GM23338 (cell line): ENCODE results near the gene NEK8. TPM values are rescaled to one million over a fixed set of nuclear protein-coding genes. Genes with fewer than 3 reads are reported as not detected.

ENCODE experiments used
- EZH2 ChIP-seq: fragments of 200-600 bp; sonication (generic); IDR thresholded peaks from one replicate; pipeline ENCODE4 v1.8.0; 2017; ENCODE audit warnings: antibody characterized with exemption, mild to moderate bottlenecking, low read depth; ENCODE audit not compliant: unreplicated experiment
- EZH2phosphoT487 ChIP-seq: fragments of 200-600 bp; sonication (generic); IDR thresholded peaks from one replicate; pipeline ENCODE4 v1.8.1; 2018; ENCODE audit warnings: antibody characterized with exemption; ENCODE audit not compliant: unreplicated experiment
- JUNB ChIP-seq: IDR thresholded peaks from one replicate; pipeline ENCODE4 v1.6.1; 2016; ENCODE audit warnings: antibody characterized with exemption; ENCODE audit not compliant: unreplicated experiment
- POLR2AphosphoS5 ChIP-seq: IDR thresholded peaks from 2 replicates; pipeline ENCODE4 v1.6.1; 2016; ENCODE audit warnings: antibody characterized with exemption, low read depth
- STAT1 ChIP-seq: IDR thresholded peaks from one replicate; pipeline ENCODE4 v1.6.1; 2016; ENCODE audit warnings: antibody characterized with exemption; ENCODE audit not compliant: unreplicated experiment
- ZNF114 ChIP-seq: fragments of 250-450 bp; sonication (Bioruptor Pico); IDR thresholded peaks from 2 replicates; pipeline ENCODE4 v1.5.0; 2020; ENCODE audit warnings: mild to moderate bottlenecking, moderate library complexity
- polyA plus RNA-seq: library from polyadenylated mRNA; unstranded; fragments of >200 nt; fragmentation: Nextera tagmentation; extraction: Ambion mirVana; gene quantifications from 2 replicates; pipeline ENCODE4 v1.2.1, GENCODE V29; 2016
- small RNA-seq: library from RNA; depleted of rRNA; stranded (forward); fragments of <200 nt; gene quantifications from one replicate; pipeline ENCODE3, GENCODE V24; 2014; ENCODE audit warnings: low replicate concordance
- total RNA-seq: library from RNA; depleted of rRNA; stranded (reverse); fragments of >200 nt; shearing (Covaris generic); gene quantifications from 2 replicates; pipeline ENCODE4 v1.2.3, GENCODE V29; 2014; rRNA removed
- TF ChIP-seq, protein P1 (sequence below): IDR thresholded peaks from 2 replicates; pipeline ENCODE4 v1.6.1; 2016; ENCODE audit warnings: antibody characterized with exemption

NEK8 gene
- total and polyA plus RNA-seq, 2 experiments from 2014 or later, result 10.0 to 14.9 TPM

- TF ChIP-seq, protein P1, sequence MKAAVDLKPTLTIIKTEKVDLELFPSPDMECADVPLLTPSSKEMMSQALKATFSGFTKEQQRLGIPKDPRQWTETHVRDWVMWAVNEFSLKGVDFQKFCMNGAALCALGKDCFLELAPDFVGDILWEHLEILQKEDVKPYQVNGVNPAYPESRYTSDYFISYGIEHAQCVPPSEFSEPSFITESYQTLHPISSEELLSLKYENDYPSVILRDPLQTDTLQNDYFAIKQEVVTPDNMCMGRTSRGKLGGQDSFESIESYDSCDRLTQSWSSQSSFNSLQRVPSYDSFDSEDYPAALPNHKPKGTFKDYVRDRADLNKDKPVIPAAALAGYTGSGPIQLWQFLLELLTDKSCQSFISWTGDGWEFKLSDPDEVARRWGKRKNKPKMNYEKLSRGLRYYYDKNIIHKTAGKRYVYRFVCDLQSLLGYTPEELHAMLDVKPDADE, result no peak
- TF ChIP-seq STAT1, result no peak
- no peak for TF ChIP-seq JUNB
- no peak for TF ChIP-seq POLR2AphosphoS5
- TF ChIP-seq EZH2, result no peak
- TF ChIP-seq EZH2phosphoT487, result no peak
- no peak for TF ChIP-seq ZNF114
Observed at GRCh38 chr17:28788100-28788499, 59.5 kb downstream of the NEK8 start (continued).

Small RNAs within 50 kb of the gene (small RNA-seq; reads per million reads assigned to genes)
- gene SNORD42A (not detected), gene SNORD42B (not detected), gene SNORD4A (not detected), gene SNORD4B (not detected)

Other genes starting within 250 kb of the NEK8 start
- not detected in 2 replicates for gene FOXN1, start 222.4 kb upstream of the NEK8 start, total RNA-seq
- gene FOXN1, start 222.4 kb upstream of the NEK8 start, polyA plus RNA-seq, result not detected in 2 replicates
- gene UNC119, start 176.2 kb upstream of the NEK8 start, total RNA-seq, result 78.4 and 93.5 TPM in 2 replicates
- 36.9 and 39.0 TPM in 2 replicates for gene UNC119, start 176.2 kb upstream of the NEK8 start, polyA plus RNA-seq
- 52.1 and 53.2 TPM in 2 replicates for gene PIGS, start 157.3 kb upstream of the NEK8 start, total RNA-seq
- gene PIGS, start 157.3 kb upstream of the NEK8 start, polyA plus RNA-seq, result 15.5 and 16.4 TPM in 2 replicates
- 157 and 183 TPM in 2 replicates for gene ALDOC, start 151.9 kb upstream of the NEK8 start, total RNA-seq
- gene ALDOC, start 151.9 kb upstream of the NEK8 start, polyA plus RNA-seq, result 33.3 and 33.5 TPM in 2 replicates
- 87.3 and 99.6 TPM in 2 replicates for gene SPAG5, start 129.8 kb upstream of the NEK8 start, total RNA-seq
- gene SPAG5, start 129.8 kb upstream of the NEK8 start, polyA plus RNA-seq, result 99.3 and 104 TPM in 2 replicates
- gene RSKR, start 114.6 kb upstream of the NEK8 start, total RNA-seq, result 38.8 and 41.4 TPM in 2 replicates
- gene RSKR, start 114.6 kb upstream of the NEK8 start, polyA plus RNA-seq, result 4.7 and 7.5 TPM in 2 replicates
- 166 and 176 TPM in 2 replicates for gene BLTP2, start 83.6 kb upstream of the NEK8 start, total RNA-seq
- gene BLTP2, start 83.6 kb upstream of the NEK8 start, polyA plus RNA-seq, result 58.6 and 71.0 TPM in 2 replicates
- 32.5 and 40.6 TPM in 2 replicates for gene SDF2, start 66.9 kb upstream of the NEK8 start, total RNA-seq
- 40.9 and 54.6 TPM in 2 replicates for gene SDF2, start 66.9 kb upstream of the NEK8 start, polyA plus RNA-seq
- 47.1 and 70.7 TPM in 2 replicates for gene SUPT6H, start 66.6 kb upstream of the NEK8 start, total RNA-seq
- gene SUPT6H, start 66.6 kb upstream of the NEK8 start, polyA plus RNA-seq, result 17.8 and 22.2 TPM in 2 replicates
- 10.0 and 11.3 TPM in 2 replicates for gene PROCA1, start 16.9 kb upstream of the NEK8 start, total RNA-seq
- 14.4 and 14.9 TPM in 2 replicates for gene PROCA1, start 16.9 kb upstream of the NEK8 start, polyA plus RNA-seq
- 381 and 394 TPM in 2 replicates for gene RAB34, start 10.9 kb upstream of the NEK8 start, total RNA-seq
- gene RAB34, start 10.9 kb upstream of the NEK8 start, polyA plus RNA-seq, result 174 and 184 TPM in 2 replicates
- 592 and 656 TPM in 2 replicates for gene RPL23A, start 8.8 kb upstream of the NEK8 start, total RNA-seq
- gene RPL23A, start 8.8 kb upstream of the NEK8 start, polyA plus RNA-seq, result 1,994 and 2,198 TPM in 2 replicates
- gene TLCD1, start 2.6 kb upstream of the NEK8 start, total RNA-seq, result 16.9 and 26.5 TPM in 2 replicates
- gene TLCD1, start 2.6 kb upstream of the NEK8 start, polyA plus RNA-seq, result 47.0 and 47.7 TPM in 2 replicates
- 117 and 152 TPM in 2 replicates for gene TRAF4, start 15.2 kb downstream of the NEK8 start, total RNA-seq
- gene TRAF4, start 15.2 kb downstream of the NEK8 start, polyA plus RNA-seq, result 59.0 and 63.5 TPM in 2 replicates
- 78.5 and 87.3 TPM in 2 replicates for gene FAM222B, start 114.0 kb downstream of the NEK8 start, total RNA-seq
- gene FAM222B, start 114.0 kb downstream of the NEK8 start, polyA plus RNA-seq, result 61.8 and 63.7 TPM in 2 replicates
- 118 and 121 TPM in 2 replicates for gene ERAL1, start 126.2 kb downstream of the NEK8 start, total RNA-seq
- 77.1 and 77.5 TPM in 2 replicates for gene ERAL1, start 126.2 kb downstream of the NEK8 start, polyA plus RNA-seq
- 66.1 and 66.3 TPM in 2 replicates for gene FLOT2, start 168.9 kb downstream of the NEK8 start, total RNA-seq
- 49.8 and 51.0 TPM in 2 replicates for gene FLOT2, start 168.9 kb downstream of the NEK8 start, polyA plus RNA-seq
- gene DHRS13, start 174.3 kb downstream of the NEK8 start, total RNA-seq, result 31.3 and 34.2 TPM in 2 replicates
- 5.4 and 7.0 TPM in 2 replicates for gene DHRS13, start 174.3 kb downstream of the NEK8 start, polyA plus RNA-seq
- gene PHF12, start 222.7 kb downstream of the NEK8 start, total RNA-seq, result 41.0 and 45.4 TPM in 2 replicates
- 19.7 and 20.8 TPM in 2 replicates for gene PHF12, start 222.7 kb downstream of the NEK8 start, polyA plus RNA-seq